Measurements from ENCODE around the gene ACADS. TPM values are rescaled to one million over a fixed set of nuclear protein-coding genes. Genes with fewer than 3 reads are reported as not detected.

The ACADS gene
- total RNA-seq = 100 to 1,000 TPM in 5 of 6 experiments, 10 to 100 TPM in 1; 94.1 to 172 (median 156) TPM
- long read RNA-seq, transcript ACADS-201 (10 exons, 1,950 nt) = major isoform, 39 of 78 reads
- long read RNA-seq, partial matches to known transcripts = 38 of 78 reads
- long read RNA-seq, other reads (novel, unspliced or antisense) = 1 of 78 reads

GRCh38 chr12:120725659-120726509 lies at the start of gene ACADS:
Gene ACADS, plus strand, starts transcription at chr12:120725826. Its CDS starts 60 bp downstream, at chr12:120725886.
- intact Hi-C loops (cut with DNase I) = no loop called here
- no peaks in the 10 kb centered on the region for H3K9me3 ChIP-seq
- peak; percentile 69 for TF ChIP-seq POLR2A (IDR thresholded peaks at IDR 0.05)
- TF ChIP-seq CTCF (IDR thresholded peaks at IDR 0.05) = no peak
- ATAC-seq = peak; percentile 90 to 99 (median 96)
- H3K36me3 ChIP-seq = peaks cover 0 to 21% (median under 1%) of the 10 kb centered on the region in 4 donors
- WGBS (ENCODE audit: insufficient coverage, low coverage, low lambda C conversion rate, missing lambda C conversion rate) = under 1% methylated on average over 25 of the region's 66 CpGs
- peak within 1 kb of the TSS; percentile 84 to 93 (median 87) for H3K4me3 ChIP-seq
- peak within 1 kb of the TSS; percentile 74 to 90 (median 74) for H3K27ac ChIP-seq
- DNase-seq = peak; percentile 95
- H3K4me1 ChIP-seq = peaks cover 0 to 56% (median 5%) of the 10 kb centered on the region in 4 donors
- H3K27me3 ChIP-seq = no peaks in the 10 kb centered on the region

- DNase-seq (no peak), ATAC-seq (peak in 2 of 4 donors; percentile 54 to 60)
- Histone ChIP-seq H3K27ac (no peak overlapping the region), H3K4me3 (no peak overlapping the region), H3K36me3 (no peaks in the 10 kb centered on the region), H3K4me1 (no peaks in the 10 kb centered on the region), H3K9me3 (no peaks in the 10 kb centered on the region), H3K27me3 (no peaks in the 10 kb centered on the region)
- TF ChIP-seq POLR2A (IDR thresholded peaks at IDR 0.05) = no peak
- no peak for TF ChIP-seq CTCF (IDR thresholded peaks at IDR 0.05)
- WGBS (ENCODE audit: insufficient coverage, low coverage, low lambda C conversion rate, missing lambda C conversion rate) = 48% methylated on average over 4 of the region's 7 CpGs
- intact Hi-C loops (cut with DNase I) = no loop called here
Observed at GRCh38 chr12:120677765-120678473, 47.7 kb upstream of the ACADS start.

GRCh38 chr12:120678572-120678971 lies 47.1 kb upstream of the ACADS start:
- Histone ChIP-seq H3K4me1 (no peaks in the 10 kb centered on the region), H3K9me3 (no peaks in the 10 kb centered on the region), H3K36me3 (no peaks in the 10 kb centered on the region), H3K27ac (no peak overlapping the region), H3K27me3 (no peaks in the 10 kb centered on the region), H3K4me3 (no peak overlapping the region)
- DNase-seq (no peak), ATAC-seq (no peak)
- TF ChIP-seq POLR2A (IDR thresholded peaks at IDR 0.05) (no peak), CTCF (IDR thresholded peaks at IDR 0.05) (no peak)
- intact Hi-C loops (cut with DNase I) = no loop called here
- 67% methylated on average over 8 of the region's 8 CpGs for WGBS (ENCODE audit: insufficient coverage, low coverage, low lambda C conversion rate, missing lambda C conversion rate)

GRCh38 chr12:120680165-120680738 lies 45.4 kb upstream of the ACADS start:
- Histone ChIP-seq H3K36me3 (no peaks in the 10 kb centered on the region), H3K4me3 (no peak overlapping the region), H3K27ac (no peak overlapping the region), H3K27me3 (no peaks in the 10 kb centered on the region), H3K4me1 (no peaks in the 10 kb centered on the region), H3K9me3 (no peaks in the 10 kb centered on the region)
- no peak for DNase-seq
- ATAC-seq = peak in 3 of 4 donors; percentile 12 to 28 (median 15)
- 35% methylated on average over 4 of the region's 5 CpGs for WGBS (ENCODE audit: insufficient coverage, low coverage, low lambda C conversion rate, missing lambda C conversion rate)
- intact Hi-C loops (cut with DNase I) = no loop called here
- no peak for TF ChIP-seq POLR2A (IDR thresholded peaks at IDR 0.05)
- TF ChIP-seq CTCF (IDR thresholded peaks at IDR 0.05) = no peak
